Measurements from ENCODE around the gene PRR7. TPM values are rescaled to one million over a fixed set of nuclear protein-coding genes. Genes with fewer than 3 reads are reported as not detected.

Gene PRR7
- total RNA-seq, 1 experiment from 2014 or later: 40.6 TPM

GRCh38 chr5:177497292-177498012, 50.8 kb downstream of the PRR7 start, which contains the start of gene PDLIM7:
Gene PDLIM7 (minus strand): TSS chr5:177497604. CDS start chr5:177496512, 1,092 bp downstream.
- Histone ChIP-seq H3K27me3 (ENCODE audit: low read length) (no peaks in the 10 kb centered on the region), H3K27ac (ENCODE audit: low read length) (peak within 1 kb of the TSS; percentile 93), H3F3A (ENCODE audit: low read length, unreplicated experiment) (peaks cover 4% of the 10 kb centered on the region), H3K79me2 (ENCODE audit: low read length) (peaks cover 39% of the 10 kb centered on the region), H3K4me1 (ENCODE audit: insufficient read depth, low read length) (peaks cover 41% of the 10 kb centered on the region), H3K4me3 (ENCODE audit: low read length) (peak within 1 kb of the TSS; percentile 76), H3K9me3 (ENCODE audit: low read length) (no peaks in the 10 kb centered on the region), H3K9me2 (replicated peaks; ENCODE audit: low read length) (no peaks in the 10 kb centered on the region), H4K20me1 (ENCODE audit: low read length) (peaks cover 8% of the 10 kb centered on the region; the same call in 1 of the 2 replicates), H3K36me3 (ENCODE audit: low read depth, low read length) (peaks cover 13% of the 10 kb centered on the region), H2AFZ (ENCODE audit: low read length) (peak within 1 kb of the TSS; percentile 88), H3K9ac (ENCODE audit: low read length) (peak within 1 kb of the TSS; percentile 84), H3K4me2 (ENCODE audit: low read length) (peak within 1 kb of the TSS; percentile 99)
- peak; percentile 98 for DNase-seq
- CTCF ChIA-PET: interaction anchor here (0.6 to 1.4 kb wide), 6 partner anchors 40 to 185 kb away, joined by 3 to 7 read pairs (median 4); no protein-coding TSS in a partner anchor
- intact Hi-C loops (cut with micrococcal nuclease): loop anchor here (1.0 to 5.0 kb wide), 4 partner anchors 26 to 195 kb away; partner anchors contain the start of genes PRELID1 and RAB24
- no TSS peak for BruUV-seq (replicated peaks)
- POLR2A ChIA-PET (ENCODE audit: unreplicated experiment): interaction anchor here (0.6 to 1.0 kb wide), 8 partner anchors 25 to 118 kb away, joined by 3 to 6 read pairs (median 3); no protein-coding TSS in a partner anchor
- peak; percentile 66 for ATAC-seq
- TF ChIP-seq CTCF (conservative IDR thresholded peaks at IDR 0.05; ENCODE audit: low read depth, low read length) (peak; percentile 24; the same call in 1 of the 2 replicates), EZH2phosphoT487 (IDR thresholded peaks at IDR 0.05; ENCODE audit: borderline replicate concordance, low read length) (no peak), EZH2 (IDR thresholded peaks at IDR 0.05; ENCODE audit: low read length, unreplicated experiment) (no peak)

- Histone ChIP-seq H3K4me3 (ENCODE audit: low read length) (peak overlapping the region; percentile 76), H3K27ac (ENCODE audit: low read length) (peak overlapping the region; percentile 22; the same call in 1 of the 2 replicates), H3K4me1 (ENCODE audit: insufficient read depth, low read length) (peaks cover 38% of the 10 kb centered on the region), H2AFZ (ENCODE audit: low read length) (peak overlapping the region; percentile 88), H3K9ac (ENCODE audit: low read length) (peak overlapping the region; percentile 35; the same call in 1 of the 2 replicates), H4K20me1 (ENCODE audit: low read length) (peaks cover 8% of the 10 kb centered on the region; the same call in 1 of the 2 replicates), H3K79me2 (ENCODE audit: low read length) (peaks cover 31% of the 10 kb centered on the region), H3K27me3 (ENCODE audit: low read length) (no peaks in the 10 kb centered on the region), H3K9me3 (ENCODE audit: low read length) (no peaks in the 10 kb centered on the region), H3K4me2 (ENCODE audit: low read length) (peak overlapping the region; percentile 99), H3K36me3 (ENCODE audit: low read depth, low read length) (peaks cover 5% of the 10 kb centered on the region; the same call in 1 of the 2 replicates), H3K9me2 (replicated peaks; ENCODE audit: low read length) (no peaks in the 10 kb centered on the region), H3F3A (ENCODE audit: low read length, unreplicated experiment) (peaks cover 4% of the 10 kb centered on the region)
- no peak for TF ChIP-seq CTCF (conservative IDR thresholded peaks at IDR 0.05; ENCODE audit: low read depth, low read length)
- TF ChIP-seq EZH2 (IDR thresholded peaks at IDR 0.05; ENCODE audit: low read length, unreplicated experiment): no peak
- ChIA-PET CTCF (interaction anchor here (0.9 to 1.4 kb wide), 3 partner anchors 40 to 94 kb away, joined by 3 to 7 read pairs (median 6); no protein-coding TSS in a partner anchor), POLR2A (ENCODE audit: unreplicated experiment) (interaction anchor here (0.6 to 1.0 kb wide), 8 partner anchors 26 to 119 kb away, joined by 3 to 6 read pairs (median 3); no protein-coding TSS in a partner anchor)
- BruUV-seq (replicated peaks): TSS peak; percentile 73
- DNase-seq (peak; percentile 29), ATAC-seq (0 out of 2 replicates have a peak, but pooled peaks have one; percentile 1)
- intact Hi-C loops (cut with micrococcal nuclease): loop anchor here (5.0 kb wide), 1 partner anchor 196 kb away; the partner anchor contains the start of genes PRELID1 and RAB24
These were observed 51.6 kb downstream of the PRR7 start for GRCh38 chr5:177498013-177498787.
